Tibial nerve (tissue), 4 donors: Measurements from ENCODE around the gene PWP2. TPM values are rescaled to one million over a fixed set of nuclear protein-coding genes. Genes with fewer than 3 reads are reported as not detected.

Source experiments
- DNase-seq, 2 donors: peaks; one replicate each; pipeline ENCODE4 v3.0.0-alpha.2; 2019; ENCODE audit warnings: low spot score in 2 of 2
- H3K27ac ChIP-seq, 4 donors: fragments of 200-600 bp; sonication (generic) in 3 of 4; one replicate each; pipeline ENCODE4 v1.5.1; 2017 to 2019; ENCODE audit warnings: mild to moderate bottlenecking in 1 of 4
- H3K27me3 ChIP-seq, 2 donors: fragments of 200-600 bp; sonication (generic) in 1 of 2; one replicate each; pipeline versions ENCODE4 v1.5.1 to v1.6.0; 2017 to 2019
- H3K36me3 ChIP-seq, 3 donors: fragments of 200-600 bp; sonication (generic); one replicate each; pipeline ENCODE4 v1.5.1; 2018 to 2019
- H3K4me1 ChIP-seq, 4 donors: fragments of 200-600 bp; sonication (generic) in 3 of 4; one replicate each; pipeline ENCODE4 v1.5.1; 2017 to 2019
- H3K4me3 ChIP-seq, 4 donors: fragments of 200-600 bp; sonication (generic) in 3 of 4; one replicate each; pipeline ENCODE4 v1.5.1; 2017 to 2019; ENCODE audit warnings: mild to moderate bottlenecking in 1 of 4, moderate library complexity in 1 of 4
- H3K9me3 ChIP-seq, 4 donors: fragments of 200-600 bp; sonication (generic) in 3 of 4; one replicate each; pipeline ENCODE4 v1.5.1; 2017 to 2019
- CTCF ChIP-seq, 5 experiments: fragments of 200-600 bp in 3 of 5; fragments of 450-650 bp in 2 of 5; sonication (generic) in 3 of 5; IDR thresholded peaks; one replicate each; pipeline ENCODE4 v1.5.1; 2016 to 2019; ENCODE audit warnings: antibody characterized with exemption in 5 of 5, mild to moderate bottlenecking in 3 of 5, moderate library complexity in 2 of 5
- EP300 ChIP-seq, 2 donors: sonication (generic); formaldehyde crosslinking; IDR thresholded peaks; one replicate each; pipeline ENCODE4 v1.6.1; 2017; ENCODE audit warnings: antibody characterized with exemption in 2 of 2, mild to moderate bottlenecking in 1 of 2
- POLR2A ChIP-seq, 2 donors: fragments of 450-650 bp; IDR thresholded peaks; one replicate each; pipeline ENCODE4 v1.6.1; 2017; ENCODE audit warnings: antibody characterized with exemption in 2 of 2, mild to moderate bottlenecking in 2 of 2, moderate library complexity in 2 of 2
- WGBS, 2 donors: methylation state at CpG; one replicate each; pipeline ENCODE4 v1.1.5; 2018; 5-methylcytosine and 5-hydroxymethylcytosine counted together
- total RNA-seq, 4 donors: library from RNA; depleted of rRNA; stranded (reverse); fragments of >200 nt; gene quantifications; one replicate each; pipeline ENCODE4 v1.1.0, GENCODE V29; 2016

The PWP2 gene
- total RNA-seq, 4 donors from 2014 or later = 4.7 to 22.0 (median 14.2) TPM

- TF ChIP-seq POLR2A (IDR thresholded peaks at IDR 0.05) = no peak
- no peak for TF ChIP-seq CTCF (IDR thresholded peaks at IDR 0.05)
- H3K27ac ChIP-seq = peak overlapping the region in 2 of 4 donors; percentile 11 to 61
- no peaks in the 10 kb centered on the region for H3K27me3 ChIP-seq
- no peaks in the 10 kb centered on the region for H3K9me3 ChIP-seq
- peaks cover 0 to 10% (median 0%) of the 10 kb centered on the region in 4 donors for H3K4me1 ChIP-seq
- DNase-seq = no peak
- no peak overlapping the region for H3K4me3 ChIP-seq
- 73 to 79% methylated on average over 15 of the region's 15 CpGs for WGBS, 2 donors
- H3K36me3 ChIP-seq = peaks cover 0 to 77% (median 6%) of the 10 kb centered on the region in 3 donors
Measured at GRCh38 chr21:44067011-44067839, 40.0 kb upstream of the PWP2 start.

- peaks cover 0 to 5% (median 0%) of the 10 kb centered on the region in 4 donors for H3K4me1 ChIP-seq
- no peaks in the 10 kb centered on the region for H3K27me3 ChIP-seq
- DNase-seq = no peak
- peak overlapping the region in 1 of 4 donors; percentile 17 for H3K27ac ChIP-seq
- no peaks in the 10 kb centered on the region for H3K9me3 ChIP-seq
- 92 to 93% methylated on average over 7 of the region's 7 CpGs for WGBS, 2 donors
- peaks cover 5 to 77% (median 6%) of the 10 kb centered on the region in 3 donors for H3K36me3 ChIP-seq
- no peak overlapping the region for H3K4me3 ChIP-seq
- TF ChIP-seq CTCF (IDR thresholded peaks at IDR 0.05) (no peak), EP300 (IDR thresholded peaks at IDR 0.05) (no peak), POLR2A (IDR thresholded peaks at IDR 0.05) (no peak)
Measured at GRCh38 chr21:44070391-44070790, 36.8 kb upstream of the PWP2 start.

- WGBS, 2 donors = 87% methylated on average over 15 of the region's 15 CpGs
- DNase-seq = no peak
Measured at GRCh38 chr21:44071359-44072104, 35.7 kb upstream of the PWP2 start.

GRCh38 chr21:44072111-44072510, 35.1 kb upstream of the PWP2 start:
- H3K36me3 ChIP-seq = peaks cover 0 to 80% (median 5%) of the 10 kb centered on the region in 3 donors
- H3K27ac ChIP-seq = no peak overlapping the region
- H3K4me3 ChIP-seq = no peak overlapping the region
- no peaks in the 10 kb centered on the region for H3K27me3 ChIP-seq
- no peaks in the 10 kb centered on the region for H3K9me3 ChIP-seq
- TF ChIP-seq CTCF (IDR thresholded peaks at IDR 0.05) (no peak), POLR2A (IDR thresholded peaks at IDR 0.05) (no peak), EP300 (IDR thresholded peaks at IDR 0.05) (no peak)
- H3K4me1 ChIP-seq = peaks cover 0 to 3% (median 0%) of the 10 kb centered on the region in 4 donors
- no peak for DNase-seq
- WGBS, 2 donors = 89 to 96% methylated on average over 15 of the region's 15 CpGs

More at GRCh38 chr21:44071359-44072104, 35.7 kb upstream of the PWP2 start:
- peaks cover 0 to 5% (median 0%) of the 10 kb centered on the region in 4 donors for H3K4me1 ChIP-seq
- H3K4me3 ChIP-seq = no peak overlapping the region
- no peaks in the 10 kb centered on the region for H3K9me3 ChIP-seq
- H3K36me3 ChIP-seq = peaks cover 0 to 77% (median 5%) of the 10 kb centered on the region in 3 donors
- TF ChIP-seq EP300 (IDR thresholded peaks at IDR 0.05) (no peak), CTCF (IDR thresholded peaks at IDR 0.05) (no peak), POLR2A (IDR thresholded peaks at IDR 0.05) (no peak)
- H3K27ac ChIP-seq = no peak overlapping the region
- H3K27me3 ChIP-seq = no peaks in the 10 kb centered on the region
